Heart left ventricle (tissue), 16 donors: ENCODE results near the gene SUSD5. TPM values are rescaled to one million over a fixed set of nuclear protein-coding genes. Genes with fewer than 3 reads are reported as not detected.

Experiments
- ATAC-seq, 4 donors: fragments of 200-7000 bp; cut with Tn5 transposase; one replicate each; pipeline ENCODE4 v1.9.1; 2020 to 2022; ENCODE audit warnings: moderate library complexity in 4 of 4, mild to moderate bottlenecking in 3 of 4, moderate number of reproducible peaks in 1 of 4
- DNase-seq, 5 donors: peaks; one replicate each; pipeline ENCODE4 v3.0.0-alpha.2; 2020
- H3K27ac ChIP-seq, 12 donors: fragments of 200-600 bp; sonication (generic) in 4 of 12; one replicate each; pipeline versions ENCODE4 v1.5.0 to v1.8.0; 2016 to 2022; ENCODE audit warnings: mild to moderate bottlenecking in 2 of 12
- H3K27me3 ChIP-seq, 9 donors: fragments of 200-600 bp; sonication (generic) in 2 of 9; one replicate each; pipeline versions ENCODE4 v1.5.1 to v1.8.0; 2016 to 2022; ENCODE audit warnings: mild to moderate bottlenecking in 3 of 9
- H3K36me3 ChIP-seq, 9 donors: fragments of 200-600 bp; sonication (generic) in 2 of 9; one replicate each; pipeline versions ENCODE4 v1.5.0 to v1.8.0; 2018 to 2022; ENCODE audit warnings: mild to moderate bottlenecking in 2 of 9
- H3K4me1 ChIP-seq, 12 donors: fragments of 200-600 bp; sonication (generic) in 4 of 12; one replicate each; pipeline versions ENCODE4 v1.5.0 to v1.8.0; 2016 to 2022; ENCODE audit warnings: mild to moderate bottlenecking in 3 of 12
- H3K4me3 ChIP-seq, 12 donors: fragments of 200-600 bp; sonication (generic) in 4 of 12; one replicate each; pipeline versions ENCODE4 v1.5.0 to v1.8.0; 2017 to 2022; ENCODE audit warnings: mild to moderate bottlenecking in 9 of 12, moderate library complexity in 4 of 12
- H3K9me3 ChIP-seq, 12 donors: fragments of 200-600 bp; sonication (generic) in 4 of 12; one replicate each; pipeline versions ENCODE4 v1.5.0 to v1.8.0; 2016 to 2022; ENCODE audit warnings: mild to moderate bottlenecking in 1 of 12
- CTCF ChIP-seq, 12 donors: fragments of 200-600 bp; sonication (generic) in 4 of 12; IDR thresholded peaks; one replicate each; pipeline versions ENCODE4 v1.5.0 to v1.8.0; 2018 to 2022; ENCODE audit warnings: antibody characterized with exemption in 12 of 12, mild to moderate bottlenecking in 5 of 12
- POLR2A ChIP-seq, 2 donors: fragments of 450-650 bp; IDR thresholded peaks; one replicate each; pipeline ENCODE4 v1.6.1; 2017; ENCODE audit warnings: antibody characterized with exemption in 2 of 2, mild to moderate bottlenecking in 2 of 2, moderate library complexity in 2 of 2
- WGBS, 4 donors: extraction: QIAGEN DNeasy Blood & Tissue Kit in 2 of 4; methylation state at CpG; one replicate each; pipeline versions ENCODE4 v1.1.5 to v1.1.7; 2013 to 2018; 5-methylcytosine and 5-hydroxymethylcytosine counted together
- intact Hi-C, 10 donors: fragments of 100-400 bp; cut with DNase I; formaldehyde crosslinking; loops; one replicate each; pipeline versions ENCODE4 v1.11.1 to v1.14.2; 2022
- polyA plus RNA-seq, 2 donors: library from polyadenylated mRNA; stranded (reverse); fragments of 200-250 nt; gene quantifications; one replicate each; pipeline ENCODE4 v1.2.3, GENCODE V29; 2013
- total RNA-seq, 9 donors: library from RNA; depleted of rRNA in 2 of 9; stranded (reverse); fragments of >200 nt in 2 of 9; fragmentation: NEBNext Ultra II Directional in 3 of 9; extraction: Animal tissue kit (Norgen Biotek cat#: 25700) in 3 of 9; gene quantifications; one replicate each; pipeline versions ENCODE4 v1.1.0 to v1.2.4, GENCODE V29; 2016 to 2023
- donor health status: ischemic (EF 13 %, LVEDD 7.1; RV severe dilation, severe dysfunction).
- donor health status: healthy with polysubstance abuse.
- donor health status: DM: no; HTN: yes; CAD: no.
- donor health status: DM: no; HTN: no; CAD: no.
- donor health status: ischemic (EF 25% LVEDD 6.9; RV normal size, moderate dysfunction).
- donor health status: ischemic (EF 25% LVEDD 5.7; RV mildly dilated, moderate dysfunction).
- donor health status: healthy.
- donor health status: DM: yes; HTN: yes; CAD: no.
- donor health status: ischemic (EF 35%, LVEDD 5.7; RV mildly dilated, moderate dysfunction).
- donor health status: nonischemic (EF 11% LVEDD 7.7; RV severe dilation, severe dysfunction).
- donor health status: DM: yes; HTN: yes; CAD: no.
- donor health status: PGD.
- donor health status: ischemic (EF 29% LVEDD 5.4; RV normal size, mild dysfunction).
- donor health status: nonischemic (EF 23%, LVEDD 6.1; RV moderate dilation, normal function).

The SUSD5 gene
- total and polyA plus RNA-seq, 11 donors: 0.49 to 20.3 (median 1.1) TPM

- Histone ChIP-seq H3K27ac (no peak overlapping the region), H3K9me3 (peaks cover 0 to 39% (median 11%) of the 10 kb centered on the region in 12 donors), H3K36me3 (no peaks in the 10 kb centered on the region), H3K4me1 (peaks cover 0 to 2% (median 0%) of the 10 kb centered on the region in 12 donors), H3K4me3 (no peak overlapping the region), H3K27me3 (no peaks in the 10 kb centered on the region)
- 68 to 81% (median 69%) methylated on average over 1 of the region's 1 CpG for WGBS, 4 donors
- TF ChIP-seq POLR2A (IDR thresholded peaks at IDR 0.05) (no peak), CTCF (IDR thresholded peaks at IDR 0.05) (no peak)
- DNase-seq: no peak
- no peak for ATAC-seq
- intact Hi-C loops: no loop called here
Observed at GRCh38 chr3:33179132-33179531, 39.5 kb downstream of the SUSD5 start.

GRCh38 chr3:33174711-33175414, 43.7 kb downstream of the SUSD5 start:
- Histone ChIP-seq H3K27ac (no peak overlapping the region), H3K9me3 (peaks cover 0 to 22% (median 7%) of the 10 kb centered on the region in 12 donors), H3K36me3 (no peaks in the 10 kb centered on the region), H3K4me1 (peaks cover 0 to 18% (median 5%) of the 10 kb centered on the region in 12 donors), H3K4me3 (no peak overlapping the region), H3K27me3 (no peaks in the 10 kb centered on the region)
- 90 to 93% (median 92%) methylated on average over 15 to 19 of the region's 19 CpGs for WGBS, 4 donors
- no peak for ATAC-seq
- intact Hi-C loops: no loop called here
- TF ChIP-seq CTCF (IDR thresholded peaks at IDR 0.05): no peak
- TF ChIP-seq POLR2A (IDR thresholded peaks at IDR 0.05): no peak
- DNase-seq: no peak

GRCh38 chr3:33174095-33174494, 44.5 kb downstream of the SUSD5 start:
- Histone ChIP-seq H3K27me3 (no peaks in the 10 kb centered on the region), H3K4me3 (no peak overlapping the region), H3K36me3 (no peaks in the 10 kb centered on the region), H3K4me1 (peaks cover 0 to 18% (median 5%) of the 10 kb centered on the region in 12 donors), H3K27ac (peak overlapping the region in 2 of 12 donors; percentile 12 to 73), H3K9me3 (peaks cover 0 to 15% (median 3%) of the 10 kb centered on the region in 12 donors)
- no peak for DNase-seq
- no peak for ATAC-seq
- TF ChIP-seq CTCF (IDR thresholded peaks at IDR 0.05) (no peak), POLR2A (IDR thresholded peaks at IDR 0.05) (no peak)
- intact Hi-C loops: no loop called here
- 68 to 85% (median 73%) methylated on average over 4 of the region's 4 CpGs for WGBS, 4 donors

DNA sequence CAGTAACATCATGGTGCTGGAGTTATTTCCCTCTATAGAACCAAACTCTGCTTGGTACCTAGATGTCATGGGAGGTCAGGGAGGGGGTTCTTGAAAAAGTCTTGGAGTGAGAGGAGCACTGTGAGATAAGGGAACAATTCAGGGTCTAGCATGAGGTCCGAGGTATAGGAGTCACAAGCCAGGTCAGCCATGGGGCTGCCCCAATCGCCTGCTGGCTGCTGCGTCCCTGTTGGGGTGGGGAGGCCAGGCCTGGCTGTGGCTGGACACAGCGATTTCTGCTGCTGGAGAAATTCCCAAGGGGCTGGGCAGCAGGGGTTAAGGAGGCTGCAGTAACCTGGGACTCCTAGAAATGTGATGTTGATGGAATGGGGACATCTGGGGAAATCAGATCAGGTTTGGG, 44.9 kb downstream of the SUSD5 start:
- no peak for TF ChIP-seq POLR2A (IDR thresholded peaks at IDR 0.05)
- TF ChIP-seq CTCF (IDR thresholded peaks at IDR 0.05): no peak
- intact Hi-C loops: no loop called here
- Histone ChIP-seq H3K27ac (peak overlapping the region in 2 of 12 donors; percentile 12 to 73), H3K4me1 (peaks cover 0 to 18% (median 5%) of the 10 kb centered on the region in 12 donors), H3K4me3 (no peak overlapping the region), H3K9me3 (peaks cover 0 to 10% (median under 1%) of the 10 kb centered on the region in 12 donors), H3K36me3 (no peaks in the 10 kb centered on the region), H3K27me3 (no peaks in the 10 kb centered on the region)
- peak in 2 of 4 donors; percentile 12 to 20 for ATAC-seq
- 60 to 69% (median 62%) methylated on average over 4 of the region's 4 CpGs for WGBS, 4 donors
- no peak for DNase-seq
